ENCODE results near the gene SLC13A2.

Gene SLC13A2

GRCh38 chr17:28540231-28540630 lies 66.8 kb downstream of the SLC13A2 start:
- no peak for DNase-seq

GRCh38 chr17:28541439-28541838 lies 68.0 kb downstream of the SLC13A2 start:
- DNase-seq = no peak

- DNase-seq = no peak
Observed at GRCh38 chr17:28544402-28545140, 71.1 kb downstream of the SLC13A2 start.

GRCh38 chr17:28545141-28545503 lies 71.7 kb downstream of the SLC13A2 start:
- DNase-seq = no peak

GRCh38 chr17:28545787-28546415 lies 72.5 kb downstream of the SLC13A2 start:
- no peak for DNase-seq

GRCh38 chr17:28547096-28547622 lies 73.7 kb downstream of the SLC13A2 start:
- DNase-seq = no peak

All from CD4-positive, alpha-beta T cell treated with Interleukin-21 for 1 hour (primary cell).